GM18873 (cell line): ENCODE measurements around the gene TMCC3.
A peak's percentile ranks its signal among the peaks of the same experiment; 100 is the strongest.
"Not testable (repeated sequence)": the region's sequence is repeated elsewhere in the genome, so short reads cannot be mapped to it uniquely, and the experiment has no call there.

Experiments
- ATAC-seq: cut with Tn5 transposase; IDR thresholded peaks from one replicate; pipeline ENCODE4 v1.9.1; 2021; ENCODE audit warnings: mild to moderate bottlenecking, moderate library complexity, moderate number of reproducible peaks; ENCODE audit not compliant: unreplicated experiment, low FRiP score

TMCC3 gene

GRCh38 chr12:94650143-94651056 is at the start of gene TMCC3:
TMCC3 (minus strand) TSS chr12:94650557; CDS start chr12:94650430, 127 bp downstream.
- no peak for ATAC-seq

- no peak for ATAC-seq
Observed at GRCh38 chr12:94699801-94700200, 49.4 kb upstream of the TMCC3 start.

GRCh38 chr12:94698578-94698977 is 48.2 kb upstream of the TMCC3 start:
- ATAC-seq = no peak

GRCh38 chr12:94697631-94698030 is 47.3 kb upstream of the TMCC3 start:
- ATAC-seq = no peak

- ATAC-seq = no peak
Observed at GRCh38 chr12:94694732-94695131, 44.4 kb upstream of the TMCC3 start.

GRCh38 chr12:94692826-94693225 is 42.5 kb upstream of the TMCC3 start:
- ATAC-seq = not testable (repeated sequence)

- no peak for ATAC-seq
Observed at GRCh38 chr12:94690198-94690771, 39.9 kb upstream of the TMCC3 start.

GRCh38 chr12:94689646-94690036 is 39.3 kb upstream of the TMCC3 start:
- ATAC-seq = no peak

- ATAC-seq = peak; percentile 52
Observed at GRCh38 chr12:94689002-94689645, 38.8 kb upstream of the TMCC3 start.

GRCh38 chr12:94687891-94688290 is 37.5 kb upstream of the TMCC3 start:
- ATAC-seq = no peak

- ATAC-seq = no peak
Observed at GRCh38 chr12:94686834-94687628, 36.7 kb upstream of the TMCC3 start.

- no peak for ATAC-seq
Observed at GRCh38 chr12:94684416-94685142, 34.2 kb upstream of the TMCC3 start.

GRCh38 chr12:94679554-94680195 is 29.3 kb upstream of the TMCC3 start:
- no peak for ATAC-seq

GRCh38 chr12:94678849-94679248 is 28.5 kb upstream of the TMCC3 start:
- ATAC-seq = no peak

GRCh38 chr12:94678379-94678778 is 28.0 kb upstream of the TMCC3 start:
- no peak for ATAC-seq

- no peak for ATAC-seq
Observed at GRCh38 chr12:94677778-94678177, 27.4 kb upstream of the TMCC3 start.

GRCh38 chr12:94676922-94677321 is 26.6 kb upstream of the TMCC3 start:
- ATAC-seq = no peak

- ATAC-seq = no peak
Observed at GRCh38 chr12:94676031-94676641, 25.8 kb upstream of the TMCC3 start.

- no peak for ATAC-seq
Observed at GRCh38 chr12:94674835-94675234, 24.5 kb upstream of the TMCC3 start.
